Neutrophil (primary cell): ENCODE results near the gene PAQR5.

Experiments
- H3K27ac ChIP-seq: fragments of 200-600 bp; sonication (generic); 2 replicates; pipeline ENCODE4 v1.5.1; 2016; ENCODE audit warnings: mild to moderate bottlenecking, moderate library complexity
- H3K27me3 ChIP-seq: fragments of 200-600 bp; sonication (generic); 2 replicates; pipeline ENCODE4 v1.6.0; 2016; ENCODE audit warnings: mild to moderate bottlenecking
- H3K36me3 ChIP-seq: fragments of 200-600 bp; sonication (generic); 2 replicates; pipeline ENCODE4 v1.5.1; 2017
- H3K4me1 ChIP-seq, 2 experiments: fragments of 200-600 bp in 1 of 2; sonication (generic) in 1 of 2; 1 replicate in 1 of 2; 2 replicates in 1 of 2; pipeline versions ENCODE4 v1.5.1 to v1.6.1; 2013 to 2016; ENCODE audit warnings: low read depth in 1 of 2, low read length in 1 of 2, mild to moderate bottlenecking in 1 of 2, moderate library complexity in 1 of 2; ENCODE audit not compliant: control insufficient read depth in 1 of 2, insufficient read depth in 1 of 2
- H3K4me3 ChIP-seq, 2 experiments: fragments of 200-600 bp in 1 of 2; sonication (generic) in 1 of 2; 1 replicate in 1 of 2; 2 replicates in 1 of 2; pipeline ENCODE4 v1.5.1; 2013 to 2016; ENCODE audit warnings: low read depth in 1 of 2, low read length in 1 of 2, mild to moderate bottlenecking in 1 of 2, moderate library complexity in 1 of 2
- H3K9me3 ChIP-seq: fragments of 200-600 bp; sonication (generic); 2 replicates; pipeline ENCODE4 v1.5.1; 2016
- CTCF ChIP-seq: fragments of 200-600 bp; sonication (generic); IDR thresholded peaks from 2 replicates; pipeline ENCODE4 v1.5.1; 2016; ENCODE audit warnings: antibody characterized with exemption

Gene PAQR5

DNA sequence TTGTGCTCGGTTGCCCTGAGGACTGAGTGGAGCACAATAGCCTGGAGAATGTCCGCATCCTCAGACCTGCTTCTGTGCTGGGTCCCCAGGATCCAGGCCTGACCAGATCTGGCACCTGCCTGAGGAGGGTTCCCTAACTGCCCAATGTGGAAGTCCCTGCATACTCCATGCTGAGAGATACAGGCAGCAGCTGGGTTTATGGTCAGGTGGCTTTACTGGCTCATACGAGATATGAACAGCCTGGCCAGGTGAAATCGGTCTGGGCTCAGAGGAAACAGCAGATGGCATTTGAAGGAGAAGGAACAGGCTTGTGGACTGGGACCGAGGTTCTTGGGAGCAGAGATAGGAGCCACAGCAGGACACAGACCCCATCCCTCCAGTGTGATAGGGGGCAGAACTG lies 97.3 kb downstream of the PAQR5 start:
- no peak overlapping the region for H3K27ac ChIP-seq
- no peaks in the 10 kb centered on the region for H3K36me3 ChIP-seq
- no peaks in the 10 kb centered on the region for H3K27me3 ChIP-seq
- no peaks in the 10 kb centered on the region for H3K9me3 ChIP-seq
- no peak for TF ChIP-seq CTCF
- H3K4me1 ChIP-seq: peaks cover 7 to 8% of the 10 kb centered on the region in 2 experiments
- H3K4me3 ChIP-seq: no peak overlapping the region

- no peaks in the 10 kb centered on the region for H3K9me3 ChIP-seq
- TF ChIP-seq CTCF: no peak
These were observed 99.8 kb downstream of the PAQR5 start for GRCh38 chr15:69398491-69398891.

GRCh38 chr15:69400850-69401249 lies 102.1 kb downstream of the PAQR5 start:
- no peaks in the 10 kb centered on the region for H3K36me3 ChIP-seq
- no peaks in the 10 kb centered on the region for H3K9me3 ChIP-seq
- no peak for TF ChIP-seq CTCF
- H3K4me3 ChIP-seq: no peak overlapping the region
- no peaks in the 10 kb centered on the region for H3K4me1 ChIP-seq
- no peak overlapping the region for H3K27ac ChIP-seq
- no peaks in the 10 kb centered on the region for H3K27me3 ChIP-seq

More at GRCh38 chr15:69398491-69398891, 99.8 kb downstream of the PAQR5 start:
- peaks cover 7 to 8% of the 10 kb centered on the region in 2 experiments for H3K4me1 ChIP-seq
- no peaks in the 10 kb centered on the region for H3K36me3 ChIP-seq
- no peaks in the 10 kb centered on the region for H3K27me3 ChIP-seq
- no peak overlapping the region for H3K4me3 ChIP-seq
- no peak overlapping the region for H3K27ac ChIP-seq

- no peaks in the 10 kb centered on the region for H3K9me3 ChIP-seq
- TF ChIP-seq CTCF: no peak
- H3K36me3 ChIP-seq: no peaks in the 10 kb centered on the region
- no peak overlapping the region for H3K4me3 ChIP-seq
- H3K27me3 ChIP-seq: no peaks in the 10 kb centered on the region
- no peak overlapping the region for H3K27ac ChIP-seq
- H3K4me1 ChIP-seq: no peaks in the 10 kb centered on the region
These were observed 104.1 kb downstream of the PAQR5 start for GRCh38 chr15:69402816-69403215.

- H3K27ac ChIP-seq: no peak overlapping the region
- no peaks in the 10 kb centered on the region for H3K9me3 ChIP-seq
- no peaks in the 10 kb centered on the region for H3K27me3 ChIP-seq
- no peak overlapping the region for H3K4me3 ChIP-seq
- no peaks in the 10 kb centered on the region for H3K4me1 ChIP-seq
- no peaks in the 10 kb centered on the region for H3K36me3 ChIP-seq
- no peak for TF ChIP-seq CTCF
These were observed 104.9 kb downstream of the PAQR5 start for GRCh38 chr15:69403594-69403993.

GRCh38 chr15:69405110-69405509 lies 106.4 kb downstream of the PAQR5 start:
- Histone ChIP-seq H3K4me1 (no peaks in the 10 kb centered on the region), H3K36me3 (no peaks in the 10 kb centered on the region), H3K4me3 (no peak overlapping the region), H3K27ac (no peak overlapping the region), H3K9me3 (no peaks in the 10 kb centered on the region), H3K27me3 (peaks cover 2% of the 10 kb centered on the region)
- TF ChIP-seq CTCF: no peak
